ENCODE data around the gene ATG101. TPM values are rescaled to one million over a fixed set of nuclear protein-coding genes. Genes with fewer than 3 reads are reported as not detected.

Gene ATG101
- total and polyA plus RNA-seq, 2 of the 8 experiments (the other 6 are each of a cell fraction or from before 2014, with no cell fraction given) = 49.8 to 55.9 TPM

GRCh38 chr12:52043386-52044212, 26.2 kb upstream of the ATG101 start:
- Histone ChIP-seq H3K4me3 (ENCODE audit: extremely low read depth in 1 of 4, insufficient read depth in 2 of 4, low read depth in 3 of 4, low read length in 4 of 4) (no peak overlapping the region), H3K4me2 (ENCODE audit: insufficient read depth in 1 of 2, low read depth in 2 of 2, low read length in 2 of 2) (no peak overlapping the region), H2AFZ (ENCODE audit: low read length) (no peak overlapping the region), H3K36me3 (ENCODE audit: control insufficient read depth in 2 of 4, insufficient read depth in 4 of 4, low read length in 3 of 4) (no peaks in the 10 kb centered on the region; a peak in 2 of 8 replicates), H2BK20ac (ENCODE audit: low read length) (no peak overlapping the region), H3K23me2 (ENCODE audit: low read depth, low read length) (no peaks in the 10 kb centered on the region), H2BK120ac (replicated peaks; ENCODE audit: low read depth, low read length) (no peak overlapping the region), H4K5ac (ENCODE audit: insufficient read length, low read depth, low read length) (no peak overlapping the region), H3K56ac (replicated peaks; ENCODE audit: insufficient read length, low read depth, low read length) (no peak overlapping the region), H3K23ac (ENCODE audit: insufficient read length) (no peak overlapping the region), H2AK5ac (ENCODE audit: low read depth, low read length) (no peak overlapping the region), H3K4ac (replicated peaks; ENCODE audit: insufficient read length, low read depth, low read length) (no peak overlapping the region), H3K4me1 (replicated peaks in 1 of 4; ENCODE audit: control insufficient read depth in 3 of 4, insufficient read depth in 4 of 4, low read length in 3 of 4) (peaks cover 0 to 3% (median 0%) of the 10 kb centered on the region in 4 experiments; a peak in 2 of 7 replicates), H3K9ac (replicated peaks in 1 of 4; ENCODE audit: extremely low read depth in 1 of 4, low read depth in 3 of 4, low read length in 3 of 4) (no peak overlapping the region), H2BK5ac (ENCODE audit: low read depth, low read length) (no peak overlapping the region), H2BK12ac (ENCODE audit: low read depth, low read length) (no peak overlapping the region), H3K79me2 (ENCODE audit: control insufficient read depth in 1 of 2, insufficient read depth in 2 of 2, low read length in 2 of 2) (peaks cover 0 to 19% of the 10 kb centered on the region in 2 experiments; a peak in 2 of 4 replicates), H3K18ac (ENCODE audit: extremely low read depth, low read length) (no peak overlapping the region), H3K79me1 (ENCODE audit: low read depth, low read length) (peaks cover 4% of the 10 kb centered on the region), H4K91ac (replicated peaks; ENCODE audit: insufficient read length, low read length) (no peak overlapping the region), H3K27ac (ENCODE audit: low read depth, low read length) (no peak overlapping the region), H3K27me3 (replicated peaks in 1 of 4; ENCODE audit: control insufficient read depth in 3 of 4, extremely low read depth in 1 of 4, insufficient read depth in 3 of 4, low read length in 3 of 4) (peaks cover 0 to 2% (median under 1%) of the 10 kb centered on the region in 4 experiments; a peak in 3 of 7 replicates), H4K8ac (ENCODE audit: extremely low read depth, insufficient read depth, low read length) (no peak overlapping the region), H3K9me3 (ENCODE audit: insufficient read depth in 2 of 2, low read depth in 1 of 2, low read length in 1 of 2) (no peaks in the 10 kb centered on the region), H4K20me1 (replicated peaks in 1 of 2; ENCODE audit: control insufficient read depth in 1 of 2, insufficient read depth in 2 of 2, low read length in 2 of 2) (peaks cover 4 to 20% of the 10 kb centered on the region in 2 experiments), H2BK15ac (ENCODE audit: low read length) (no peak overlapping the region), H3K14ac (ENCODE audit: insufficient read length) (no peak overlapping the region)
- DNase-seq (ENCODE audit: low read depth in 1 of 2, low spot score in 2 of 2) (no peak), FAIRE-seq (no peak)
- WGBS, 2 experiments (ENCODE audit: extremely low coverage in 1 of 2, insufficient coverage in 1 of 2, insufficient read length in 1 of 2, insufficient replicate concordance in 2 of 2, low coverage in 1 of 2, low lambda C conversion rate in 2 of 2, missing lambda C conversion rate in 1 of 2) = 88% methylated on average over 16 of the region's 21 CpGs; no CpG with 5 or more reads in 1 of the 2 experiments
- CTCF ChIA-PET (ENCODE audit: partially characterized antibody) = interaction anchor here (0.7 to 15.8 kb wide), 12 partner anchors 15 to 334 kb away, joined by 3 to 294 read pairs (median 6); partner anchors contain the start of genes ATG101 and SMIM41
- TF ChIP-seq RNF2 (IDR thresholded peaks at IDR 0.05; ENCODE audit: borderline replicate concordance, low read depth, low read length, missing control alignments, poor library complexity, severe bottlenecking) = no peak
- no peak for TF ChIP-seq TAF7 (optimal IDR thresholded peaks at IDR 0.05; ENCODE audit: borderline replicate concordance, low read depth, low read length)
- POLR2A ChIA-PET (ENCODE audit: partially characterized antibody) = interaction anchor here (0.7 to 2.4 kb wide), 6 partner anchors 9 to 36 kb away, joined by 3 to 11 read pairs (median 4); partner anchors contain the start of genes ATG101 and SMIM41

All from H1 (cell line).